ENCODE measurements around the gene ALX4.
A peak's percentile ranks its signal among the peaks of the same experiment; 100 is the strongest.

ALX4 gene

GRCh38 chr11:44334356-44335004 lies 24.5 kb upstream of the ALX4 start:
- DNase-seq, result no peak

DNA sequence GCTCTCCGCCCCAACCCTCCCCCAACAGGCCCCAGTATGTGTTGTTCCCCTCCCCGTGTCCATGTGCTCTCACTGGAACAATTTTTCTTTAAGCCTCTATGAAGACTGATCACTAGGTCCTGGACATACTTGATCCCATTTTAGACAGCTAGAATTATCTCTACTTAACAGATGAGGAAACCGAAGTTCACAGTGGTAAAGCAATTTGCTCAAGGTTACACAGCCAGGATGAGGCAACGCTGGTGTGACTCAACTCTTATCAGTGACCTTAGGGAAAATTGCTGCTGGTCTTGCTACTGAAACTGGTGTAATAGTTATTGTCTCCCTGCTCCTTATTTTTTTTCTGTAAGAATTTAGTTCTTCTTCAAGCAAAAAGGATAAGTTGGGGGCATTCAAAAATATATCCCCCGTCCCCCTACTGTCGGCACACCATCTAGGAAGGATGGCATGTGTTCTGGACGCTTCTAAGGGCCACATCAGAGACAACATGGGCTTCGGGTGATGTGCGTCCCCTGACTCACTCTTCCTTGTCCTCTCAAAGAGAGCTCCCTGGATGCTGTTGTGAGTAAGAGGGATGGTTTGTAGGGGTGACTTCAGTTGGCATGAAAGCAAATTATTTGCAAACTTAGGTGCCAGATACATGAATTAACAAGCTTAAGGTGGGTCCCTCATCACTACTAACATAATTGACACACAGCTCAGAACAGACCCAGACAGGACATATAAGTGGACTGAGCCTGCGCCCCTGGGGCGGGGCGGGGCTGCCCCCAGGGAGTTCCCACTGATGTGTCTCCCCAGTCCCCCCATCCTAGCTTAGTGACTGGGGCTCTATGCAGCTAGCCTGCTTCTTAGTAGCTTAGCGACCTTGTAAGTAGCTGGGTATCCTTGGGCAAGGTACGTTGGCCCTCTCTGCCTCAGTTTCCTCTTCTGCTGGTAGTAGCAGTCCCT lies 23.6 kb upstream of the ALX4 start:
- no peak for DNase-seq

- no peak for DNase-seq
These were observed 22.7 kb upstream of the ALX4 start for GRCh38 chr11:44332665-44333064.

DNA sequence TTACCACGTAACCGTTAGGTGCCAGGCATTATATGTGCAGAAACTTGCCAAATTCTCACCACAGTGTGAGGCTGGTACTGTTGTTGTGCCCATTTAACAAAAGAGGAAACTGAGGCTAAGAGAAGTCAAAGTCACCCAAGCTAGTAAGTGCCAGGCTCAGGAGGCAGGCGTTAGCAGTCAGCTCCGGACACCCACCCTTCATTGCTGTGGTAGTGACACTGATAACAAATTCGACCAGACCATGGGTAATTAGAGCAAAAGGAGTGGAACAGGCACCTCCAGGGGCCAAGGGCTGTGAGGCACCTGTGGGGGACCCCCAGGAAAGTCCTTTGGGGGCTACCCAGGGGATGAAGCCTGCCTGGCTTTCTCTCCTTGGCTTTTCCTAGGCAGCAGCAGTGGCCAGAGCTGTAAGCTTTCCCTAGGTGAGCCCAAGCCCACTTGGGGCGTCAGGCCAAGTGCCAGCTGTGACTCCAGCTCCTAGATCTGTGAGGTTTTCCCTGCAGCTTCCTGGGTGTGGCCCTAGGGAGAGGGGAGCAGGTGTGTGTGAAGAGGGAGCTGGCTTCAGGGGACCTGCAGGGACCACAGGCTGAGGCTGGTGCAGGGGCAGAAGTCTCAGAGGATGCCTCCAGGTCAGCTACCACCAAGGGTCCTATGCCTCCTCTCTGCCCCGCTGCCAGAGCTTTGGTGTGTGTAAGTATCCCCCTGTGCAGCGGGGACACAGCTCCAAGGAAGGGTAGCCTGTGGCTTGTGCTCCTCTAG lies 19.7 kb upstream of the ALX4 start:
- DNase-seq, result peak; percentile 78

DNA sequence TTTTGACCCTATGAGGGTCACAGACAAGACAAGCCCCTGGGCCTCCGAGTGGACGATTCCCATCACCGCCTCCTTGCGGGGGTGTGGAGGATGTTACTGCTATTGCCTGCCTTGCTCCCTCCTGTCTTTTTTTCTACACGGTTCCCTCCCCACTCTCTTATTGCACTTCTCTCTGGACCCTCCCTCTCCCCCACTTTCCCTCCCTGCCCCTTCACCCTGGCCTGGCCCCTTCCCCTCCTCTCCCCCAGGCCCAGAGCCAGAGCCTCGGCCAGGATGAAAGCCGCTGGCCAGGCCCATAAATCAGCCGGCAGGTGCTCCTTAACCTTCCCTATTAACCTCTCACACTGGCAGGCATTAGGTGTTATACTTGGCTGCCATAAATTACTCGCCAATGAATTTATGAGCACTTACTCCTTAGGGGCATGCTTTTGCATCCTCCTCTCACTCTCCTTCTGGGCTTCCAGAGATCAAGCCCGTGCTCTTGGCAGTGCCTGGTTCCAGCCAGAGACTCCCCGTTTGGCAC lies 18.3 kb upstream of the ALX4 start:
- DNase-seq, result no peak

- DNase-seq, result no peak
These were observed 17.8 kb upstream of the ALX4 start for GRCh38 chr11:44327730-44328129.

- peak; percentile 37 for DNase-seq
These were observed 16.9 kb upstream of the ALX4 start for GRCh38 chr11:44326615-44327475.

DNA sequence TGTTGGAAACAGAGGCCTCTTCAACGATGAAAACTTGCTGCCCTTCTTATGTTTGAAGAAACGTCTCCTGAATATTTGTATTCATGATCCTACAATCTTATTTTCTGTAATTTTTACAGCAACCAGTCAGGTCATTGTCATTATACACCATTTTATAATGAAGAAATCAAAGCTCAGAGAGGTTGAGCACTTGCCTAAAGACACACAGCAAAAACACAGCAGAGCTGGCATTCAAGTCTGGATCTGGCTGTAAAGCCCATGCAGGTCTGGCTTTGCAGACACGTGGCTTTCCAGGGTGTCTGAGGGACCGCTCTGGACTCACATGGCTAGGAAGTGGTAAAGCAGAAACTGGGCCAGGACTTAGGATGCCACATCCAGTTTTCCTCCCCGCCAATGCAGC lies 15.8 kb upstream of the ALX4 start:
- DNase-seq, result no peak

GRCh38 chr11:44324749-44325525 lies 15.0 kb upstream of the ALX4 start:
- peak; percentile 83 for DNase-seq

DNA sequence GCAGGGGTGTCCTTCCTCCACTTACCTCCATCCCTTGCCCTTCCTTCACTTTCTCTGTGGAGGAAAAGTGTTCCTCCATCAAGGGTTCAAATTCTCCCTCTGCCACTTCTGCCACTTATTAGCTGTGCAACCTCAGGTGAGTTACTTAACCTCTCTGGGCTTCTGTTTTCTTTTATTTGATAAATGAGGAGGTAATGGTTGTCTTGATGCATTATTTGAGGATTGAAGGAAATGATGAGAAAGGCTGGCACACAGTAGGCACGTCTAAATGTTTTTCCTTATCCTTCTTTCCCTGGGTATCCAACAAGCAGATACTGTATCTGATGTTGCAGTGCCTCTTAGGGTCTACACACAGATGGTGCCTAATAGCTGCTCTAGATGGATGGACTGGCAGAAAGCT lies 14.3 kb upstream of the ALX4 start:
- no peak for DNase-seq

DNA sequence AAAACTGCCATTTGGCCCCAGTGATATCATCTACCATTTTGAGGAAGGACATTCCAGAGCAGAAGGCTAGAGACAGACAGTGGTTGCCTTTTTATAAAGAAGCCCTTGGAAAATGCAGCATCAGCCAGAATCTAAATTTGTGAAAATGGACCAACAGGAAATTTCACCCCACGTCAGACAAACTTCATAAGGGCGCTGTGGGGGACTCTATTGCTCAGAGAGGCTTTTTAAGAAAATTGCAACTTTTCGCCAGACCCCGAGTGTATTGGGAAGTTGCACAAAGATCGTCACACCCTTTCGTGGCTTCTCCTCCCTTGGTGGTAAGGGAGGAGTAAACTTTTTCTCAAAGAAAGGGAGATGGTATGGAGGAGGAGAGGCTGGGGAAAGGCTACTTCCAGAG lies 12.3 kb upstream of the ALX4 start:
- DNase-seq, result no peak

GRCh38 chr11:44321059-44321458 lies 11.1 kb upstream of the ALX4 start:
- no peak for DNase-seq

DNA sequence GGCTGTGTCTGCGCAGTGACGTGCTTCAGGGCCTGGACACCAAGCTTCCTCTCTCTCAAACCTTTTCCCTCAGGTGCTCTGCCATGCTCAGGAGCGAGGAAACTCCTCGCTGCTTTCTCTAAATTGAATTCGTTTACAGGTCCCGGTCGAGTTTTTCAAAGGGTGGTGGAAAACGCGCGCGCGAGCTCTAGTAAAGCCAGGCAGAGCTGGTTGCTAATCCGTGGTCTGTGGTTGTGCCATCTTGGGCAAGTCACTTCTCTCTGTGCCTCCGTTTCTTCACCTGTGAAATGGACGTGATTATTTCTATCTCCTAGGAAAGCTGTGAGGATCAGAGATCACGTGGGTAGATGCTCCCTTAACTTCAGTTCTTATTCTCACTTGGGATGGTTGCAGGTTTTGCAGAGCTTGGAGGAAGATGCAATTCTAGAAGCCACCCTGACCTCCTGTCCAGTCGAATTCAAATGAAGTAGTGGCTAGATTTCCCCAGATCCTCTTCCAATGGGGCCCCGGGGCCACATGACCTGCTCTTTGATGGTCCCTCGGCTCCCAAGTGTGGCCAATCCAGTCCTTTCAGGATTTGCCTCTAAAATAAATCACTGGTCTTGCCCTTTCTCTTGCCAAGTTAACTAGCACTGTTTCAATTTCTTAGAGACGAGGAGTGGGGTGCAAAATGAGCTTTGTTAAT lies 10.5 kb upstream of the ALX4 start:
- no peak for DNase-seq

- DNase-seq, result no peak
These were observed 9.8 kb upstream of the ALX4 start for GRCh38 chr11:44319552-44320288.

DNA sequence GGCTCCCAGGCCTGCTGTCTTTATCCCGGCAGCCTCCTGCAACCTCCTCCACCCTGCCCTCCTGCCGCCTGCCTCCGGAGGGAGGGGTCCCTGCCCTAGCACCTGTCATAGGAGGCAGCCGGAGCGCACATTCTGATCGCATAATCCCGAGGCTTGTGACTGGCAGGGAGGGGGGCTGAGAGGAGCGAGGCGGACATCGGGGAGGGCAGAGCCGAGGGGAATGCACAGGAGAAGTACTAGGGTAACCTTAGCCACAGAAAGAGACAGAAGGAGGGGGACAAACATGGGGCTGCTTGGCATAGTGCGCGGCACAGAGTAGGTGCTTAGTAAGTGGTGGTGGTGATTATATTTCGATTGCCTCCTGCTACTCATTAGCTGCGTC lies 9.2 kb upstream of the ALX4 start:
- DNase-seq, result no peak

- no peak for DNase-seq
These were observed 8.4 kb upstream of the ALX4 start for GRCh38 chr11:44318369-44318768.

DNA sequence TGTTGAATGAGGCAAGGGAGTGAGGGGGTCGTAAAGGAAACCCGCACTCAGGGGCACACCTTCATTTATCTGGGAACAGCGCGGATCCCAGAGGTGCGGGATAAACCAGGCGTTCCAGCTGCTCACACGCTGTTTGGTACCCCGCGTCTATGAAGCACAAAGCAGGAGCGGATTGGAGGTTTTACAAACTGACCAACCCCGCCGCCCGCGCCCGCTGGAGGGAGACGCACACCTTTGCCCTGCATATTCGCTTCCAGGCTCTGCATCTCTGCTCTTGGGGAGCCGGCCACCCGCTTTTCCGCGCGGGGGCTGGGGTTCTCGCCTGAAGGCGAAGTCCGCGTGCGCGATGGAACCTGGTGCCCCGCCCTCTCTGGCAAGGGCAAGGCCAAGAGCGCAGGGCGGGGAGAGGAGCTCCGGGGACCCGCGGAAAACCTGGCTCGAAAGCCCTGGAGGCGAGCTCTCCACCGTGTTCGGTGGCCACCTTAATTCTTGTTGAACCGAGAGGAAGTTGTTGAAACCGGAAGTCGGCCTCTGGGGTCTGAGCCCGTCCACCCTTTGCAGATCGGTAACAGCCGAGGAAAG lies 6.8 kb upstream of the ALX4 start:
- DNase-seq, result peak; percentile 73

DNA sequence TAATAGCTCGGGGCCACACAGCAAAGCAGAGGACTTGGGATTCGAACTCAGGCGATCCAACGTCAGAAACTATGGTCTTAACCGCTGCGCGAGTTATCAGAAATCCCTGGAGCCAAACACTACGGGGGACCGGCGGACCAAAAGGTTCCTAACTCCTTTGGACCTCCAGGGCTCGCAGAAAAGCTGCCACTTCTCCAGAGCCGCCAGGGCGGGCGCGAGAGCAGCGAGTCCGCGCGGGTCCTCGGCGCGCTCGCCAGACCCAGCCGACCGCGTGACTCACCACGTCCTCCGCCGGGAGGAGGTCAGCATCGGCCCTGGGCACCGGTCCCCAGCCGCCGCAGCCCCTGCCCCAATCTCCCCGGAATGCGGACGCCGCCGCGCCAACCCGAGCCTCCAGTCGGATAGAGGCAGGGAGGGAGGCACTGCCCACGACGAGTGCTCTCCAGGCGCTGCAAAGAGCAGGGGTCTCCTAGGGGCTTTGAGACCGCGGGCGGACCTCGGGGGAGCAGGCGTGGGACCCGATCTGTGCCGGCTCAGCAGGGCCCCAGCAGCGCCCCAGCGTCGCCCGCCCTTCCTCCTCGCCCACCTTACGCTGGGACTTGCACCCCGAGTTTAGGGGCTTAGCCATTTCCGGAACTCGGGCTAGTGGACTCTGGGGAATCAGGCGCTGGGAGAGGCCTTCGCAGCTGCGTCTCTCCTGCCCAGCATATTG lies 6.2 kb upstream of the ALX4 start:
- DNase-seq, result no peak

- no peak for DNase-seq
These were observed 4.8 kb upstream of the ALX4 start for GRCh38 chr11:44314733-44315132.

Data from NCI-H2171 treated with DMSO at 0.1 percent for 48 hours (cell line).